Adrenal gland (tissue), 12 donors: ENCODE measurements around the gene TAF6. TPM values are rescaled to one million over a fixed set of nuclear protein-coding genes. Genes with fewer than 3 reads are reported as not detected.

Source experiments
- DNase-seq, 7 donors: peaks; one replicate each; pipeline ENCODE4 v3.0.0-alpha.2; 2019 to 2020
- H3K27ac ChIP-seq, 5 donors: fragments of 200-600 bp; sonication (generic) in 4 of 5; 1 replicate in 3 of 5; 2 replicates in 2 of 5; pipeline versions ENCODE4 v1.5.1 to v1.8.0; 2016 to 2020; ENCODE audit warnings: mild to moderate bottlenecking in 1 of 5
- H3K27me3 ChIP-seq: fragments of 200-600 bp; 2 replicates; pipeline ENCODE4 v1.8.0; 2021
- H3K36me3 ChIP-seq, 2 donors: fragments of 200-600 bp; replicated peaks in 1 of 2; 1 replicate in 1 of 2; 2 replicates in 1 of 2; pipeline versions ENCODE4 v1.5.1 to v1.8.0; 2018 to 2022
- H3K4me1 ChIP-seq, 2 donors: fragments of 200-600 bp; replicated peaks in 1 of 2; 1 replicate in 1 of 2; 2 replicates in 1 of 2; pipeline versions ENCODE4 v1.5.1 to v1.8.0; 2018 to 2021
- H3K4me3 ChIP-seq, 4 donors: fragments of 200-600 bp; sonication (generic) in 3 of 4; one replicate each; pipeline ENCODE4 v1.5.1; 2016 to 2018
- H3K9me3 ChIP-seq, 3 donors: fragments of 200-600 bp; sonication (generic) in 1 of 3; replicated peaks in 1 of 3; 1 replicate in 2 of 3; 2 replicates in 1 of 3; pipeline versions ENCODE4 v1.5.1 to v1.8.0; 2016 to 2021
- CTCF ChIP-seq, 6 experiments: fragments of 450-650 bp in 4 of 6; fragments of 200-600 bp in 2 of 6; sonication (generic) in 1 of 6; IDR thresholded peaks; 1 replicate in 5 of 6; 2 replicates in 1 of 6; pipeline versions ENCODE4 v1.5.1 to v1.8.0; 2016 to 2021; ENCODE audit warnings: antibody characterized with exemption in 6 of 6, mild to moderate bottlenecking in 2 of 6, moderate library complexity in 1 of 6
- POLR2A ChIP-seq, 2 donors: fragments of 450-650 bp; IDR thresholded peaks; one replicate each; pipeline ENCODE4 v1.6.1; 2017; ENCODE audit warnings: antibody characterized with exemption in 2 of 2, mild to moderate bottlenecking in 2 of 2, moderate library complexity in 1 of 2
- WGBS, 4 donors: extraction: QIAGEN DNeasy Blood & Tissue Kit in 2 of 4; methylation state at CpG; one replicate each; pipeline versions ENCODE4 v1.1.5 to v1.1.7; 2013 to 2017; 5-methylcytosine and 5-hydroxymethylcytosine counted together
- intact Hi-C, 2 donors: fragments of 100-400 bp; cut with DNase I; formaldehyde crosslinking; loops; one replicate each; pipeline versions ENCODE4 v1.14.1 to v1.15.0; 2022 to 2023
- polyA plus RNA-seq, 3 donors: library from polyadenylated mRNA; stranded (reverse); fragments of 200-250 nt in 2 of 3; fragments of 350-450 nt in 1 of 3; fragmentation: Illumina TruSeq in 1 of 3; extraction: RNeasy Lipid Tissue Mini Kit (QIAGEN cat#74804) in 1 of 3; gene quantifications; one replicate each; pipeline ENCODE4 v1.2.3, GENCODE V29; 2013 to 2014
- total RNA-seq, 9 donors: library from RNA; depleted of rRNA in 4 of 9; stranded (reverse); fragments of >200 nt in 4 of 9; fragments of 120-200 nt in 1 of 9; fragmentation: NEBNext Ultra II Directional in 1 of 9; extraction: Animal tissue kit (Norgen Biotek cat#: 25700) in 1 of 9; gene quantifications; one replicate each; pipeline versions ENCODE4 v1.1.0 to v1.2.4, GENCODE V29; 2013 to 2023
- donor health status: healthy with polysubstance abuse.
- donor health status: Bipolar disorder and iron deficiency.
- donor health status: DM: yes; HTN: yes; CAD: no.
- donor health status: DM: no; HTN: no; CAD: no.
- donor health status: DM: no; HTN: no; CAD: no.
- donor health status: DM: yes; HTN: yes; CAD: no.

Gene TAF6
- total and polyA plus RNA-seq, 12 donors, result 16.0 to 141 (median 68.7) TPM

- TF ChIP-seq POLR2A (IDR thresholded peaks at IDR 0.05), result no peak
- no peak for TF ChIP-seq CTCF (IDR thresholded peaks at IDR 0.05)
- H3K4me3 ChIP-seq, result no peak overlapping the region
- H3K36me3 ChIP-seq, result peaks cover 0 to 36% of the 10 kb centered on the region in 2 donors
- DNase-seq, result no peak
- H3K27me3 ChIP-seq, result no peaks in the 10 kb centered on the region
- no peak overlapping the region for H3K27ac ChIP-seq
- H3K9me3 ChIP-seq, result no peaks in the 10 kb centered on the region
- peaks cover 3 to 24% of the 10 kb centered on the region in 2 donors for H3K4me1 ChIP-seq
- intact Hi-C loops, result loop anchor here in 1 of 2 donors (10.0 kb wide), 1 partner anchor 60 kb away; the partner anchor contains the start of gene PVRIG
- 53 to 83% (median 73%) methylated on average over 5 to 30 of the region's 30 CpGs for WGBS, 4 donors
These were observed 35.7 kb upstream of the TAF6 start for GRCh38 chr7:100154651-100155491.

GRCh38 chr7:100153708-100154535, 34.8 kb upstream of the TAF6 start:
- DNase-seq, result no peak
- no peak overlapping the region for H3K27ac ChIP-seq
- no peak overlapping the region for H3K4me3 ChIP-seq
- 82 to 89% (median 86%) methylated on average over 16 of the region's 16 CpGs for whole genome bisulfite sequencing, 4 donors
- intact Hi-C loops, result loop anchor here in 1 of 2 donors (10.0 kb wide), 1 partner anchor 61 kb away; the partner anchor contains the start of gene PVRIG
- peaks cover 0 to 36% of the 10 kb centered on the region in 2 donors for H3K36me3 ChIP-seq
- H3K4me1 ChIP-seq, result peaks cover 3 to 25% of the 10 kb centered on the region in 2 donors
- no peaks in the 10 kb centered on the region for H3K9me3 ChIP-seq
- no peaks in the 10 kb centered on the region for H3K27me3 ChIP-seq
- TF ChIP-seq CTCF (IDR thresholded peaks at IDR 0.05), result no peak
- no peak for TF ChIP-seq POLR2A (IDR thresholded peaks at IDR 0.05)

GRCh38 chr7:100152937-100153666, 33.9 kb upstream of the TAF6 start:
- H3K27me3 ChIP-seq, result no peaks in the 10 kb centered on the region
- peaks cover 3 to 25% of the 10 kb centered on the region in 2 donors for H3K4me1 ChIP-seq
- H3K36me3 ChIP-seq, result peaks cover 0 to 36% of the 10 kb centered on the region in 2 donors
- no peak overlapping the region for H3K27ac ChIP-seq
- TF ChIP-seq POLR2A (IDR thresholded peaks at IDR 0.05) (no peak), CTCF (IDR thresholded peaks at IDR 0.05) (no peak)
- DNase-seq, result no peak
- intact Hi-C loops, result loop anchor here in 1 of 2 donors (10.0 kb wide), 1 partner anchor 62 kb away; the partner anchor contains the start of gene PVRIG
- H3K4me3 ChIP-seq, result no peak overlapping the region
- H3K9me3 ChIP-seq, result no peaks in the 10 kb centered on the region
- WGBS, 4 donors, result 89 to 93% (median 91%) methylated on average over 8 to 18 of the region's 18 CpGs
